Smooth muscle cell (in vitro differentiated cells): Measurements from ENCODE around the gene DNAJB2. TPM values are rescaled to one million over a fixed set of nuclear protein-coding genes. Genes with fewer than 3 reads are reported as not detected.
A peak's percentile ranks its signal among the peaks of the same experiment; 100 is the strongest.
"Not testable (repeated sequence)": the region's sequence is repeated elsewhere in the genome, so short reads cannot be mapped to it uniquely, and the experiment has no call there.

Source experiments
- DNase-seq: peaks from one replicate; lab custom pipeline; 2025; ENCODE audit not compliant: unreplicated experiment; lab: John Stamatoyannopoulos, UW
- H2AFZ ChIP-seq: fragments of 200-600 bp; sonication (generic); 2 replicates; pipeline ENCODE4 v1.6.0; 2016; ENCODE audit warnings: antibody characterized with exemption, low read depth, mild to moderate bottlenecking
- H3F3A ChIP-seq: fragments of 200-600 bp; sonication (generic); 2 replicates; pipeline ENCODE4 v1.6.0; 2017; ENCODE audit warnings: antibody characterized with exemption, low read depth
- H3K27ac ChIP-seq: fragments of 200-600 bp; sonication (generic); 2 replicates; pipeline ENCODE4 v1.5.1; 2016; ENCODE audit warnings: low read depth, mild to moderate bottlenecking
- H3K27me3 ChIP-seq: fragments of 200-600 bp; sonication (generic); 2 replicates; pipeline ENCODE4 v1.6.1; 2016; ENCODE audit warnings: low read depth, mild to moderate bottlenecking
- H3K36me3 ChIP-seq: fragments of 200-600 bp; sonication (generic); 2 replicates; pipeline ENCODE4 v1.5.1; 2016; ENCODE audit warnings: low read depth
- H3K4me1 ChIP-seq: fragments of 200-600 bp; sonication (generic); 2 replicates; pipeline ENCODE4 v1.5.1; 2016; ENCODE audit warnings: low read depth
- H3K4me2 ChIP-seq: fragments of 200-600 bp; sonication (generic); 2 replicates; pipeline ENCODE4 v1.6.0; 2016; ENCODE audit warnings: mild to moderate bottlenecking
- H3K4me3 ChIP-seq: fragments of 200-600 bp; sonication (generic); 2 replicates; pipeline ENCODE4 v1.5.1; 2016; ENCODE audit warnings: mild to moderate bottlenecking
- H3K79me2 ChIP-seq: fragments of 200-600 bp; sonication (generic); 2 replicates; pipeline ENCODE4 v1.6.0; 2016; ENCODE audit warnings: low read depth, mild to moderate bottlenecking
- H3K9ac ChIP-seq: fragments of 200-600 bp; sonication (generic); 2 replicates; pipeline ENCODE4 v1.6.0; 2016; ENCODE audit warnings: low read depth
- H3K9me3 ChIP-seq: fragments of 200-600 bp; sonication (generic); replicated peaks from 2 replicates; pipeline ENCODE4 v1.5.1; 2016; ENCODE audit warnings: low read depth
- H4K20me1 ChIP-seq: fragments of 200-600 bp; sonication (generic); 2 replicates; pipeline ENCODE4 v1.6.0; 2016; ENCODE audit warnings: low read depth
- WGBS: methylation state at CpG from one replicate; pipeline ENCODE4 v1.1.7; 2016; ENCODE audit warnings: low lambda C conversion rate; 5-methylcytosine and 5-hydroxymethylcytosine counted together
- polyA plus RNA-seq: library from polyadenylated mRNA; unstranded; fragments of >200 nt; fragmentation: Nextera tagmentation; extraction: Ambion mirVana; gene quantifications from 2 replicates; pipeline ENCODE4 v1.2.1, GENCODE V29; 2016
- total RNA-seq: library from RNA; depleted of rRNA; stranded (reverse); fragments of >200 nt; gene quantifications from 2 replicates; pipeline ENCODE4 v1.2.3, GENCODE V29; 2014
- TF ChIP-seq, protein P1 (sequence below): fragments of 200-600 bp; sonication (generic); IDR thresholded peaks from 2 replicates; pipeline ENCODE4 v1.5.1; 2017; ENCODE audit warnings: borderline replicate concordance, mild to moderate bottlenecking, antibody characterized with exemption; ENCODE audit not compliant: insufficient read depth, poor library complexity, severe bottlenecking

DNAJB2 gene
- total and polyA plus RNA-seq, 2 experiments from 2014 or later, result 14.3 to 52.4 TPM

DNA sequence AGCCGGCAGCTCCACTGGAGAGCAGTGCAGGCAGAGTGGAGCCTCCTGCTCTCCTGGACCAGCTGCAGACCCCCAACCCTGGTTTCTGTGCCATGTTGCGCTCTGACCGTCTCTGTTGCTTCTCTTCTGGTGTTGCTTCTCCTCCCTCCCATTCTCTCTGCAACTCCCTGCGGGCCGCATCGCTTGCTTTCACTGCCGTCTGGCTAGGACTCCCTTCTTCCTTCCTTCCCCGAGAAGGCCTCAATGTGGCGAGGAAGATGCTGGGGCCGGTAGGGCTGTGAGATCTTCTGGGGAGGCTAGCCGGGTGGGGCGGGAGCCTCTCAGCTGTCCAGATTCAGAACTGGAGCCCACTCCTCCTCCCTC lies 6.2 kb downstream of the DNAJB2 start:
- no peaks in the 10 kb centered on the region for H3K36me3 ChIP-seq
- WGBS, result 96% methylated on average over 11 of the region's 12 CpGs
- H3K27ac ChIP-seq, result no peak overlapping the region
- no peak overlapping the region for H3K4me2 ChIP-seq
- peaks cover 4% of the 10 kb centered on the region for H3F3A ChIP-seq
- no peaks in the 10 kb centered on the region for H4K20me1 ChIP-seq
- DNase-seq, result no peak
- H3K4me3 ChIP-seq, result no peak overlapping the region
- H3K9ac ChIP-seq, result no peak overlapping the region
- TF ChIP-seq, protein P1, sequence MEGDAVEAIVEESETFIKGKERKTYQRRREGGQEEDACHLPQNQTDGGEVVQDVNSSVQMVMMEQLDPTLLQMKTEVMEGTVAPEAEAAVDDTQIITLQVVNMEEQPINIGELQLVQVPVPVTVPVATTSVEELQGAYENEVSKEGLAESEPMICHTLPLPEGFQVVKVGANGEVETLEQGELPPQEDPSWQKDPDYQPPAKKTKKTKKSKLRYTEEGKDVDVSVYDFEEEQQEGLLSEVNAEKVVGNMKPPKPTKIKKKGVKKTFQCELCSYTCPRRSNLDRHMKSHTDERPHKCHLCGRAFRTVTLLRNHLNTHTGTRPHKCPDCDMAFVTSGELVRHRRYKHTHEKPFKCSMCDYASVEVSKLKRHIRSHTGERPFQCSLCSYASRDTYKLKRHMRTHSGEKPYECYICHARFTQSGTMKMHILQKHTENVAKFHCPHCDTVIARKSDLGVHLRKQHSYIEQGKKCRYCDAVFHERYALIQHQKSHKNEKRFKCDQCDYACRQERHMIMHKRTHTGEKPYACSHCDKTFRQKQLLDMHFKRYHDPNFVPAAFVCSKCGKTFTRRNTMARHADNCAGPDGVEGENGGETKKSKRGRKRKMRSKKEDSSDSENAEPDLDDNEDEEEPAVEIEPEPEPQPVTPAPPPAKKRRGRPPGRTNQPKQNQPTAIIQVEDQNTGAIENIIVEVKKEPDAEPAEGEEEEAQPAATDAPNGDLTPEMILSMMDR, result no peak
- H3K4me1 ChIP-seq, result no peaks in the 10 kb centered on the region
- no peak overlapping the region for H2AFZ ChIP-seq
- no peaks in the 10 kb centered on the region for H3K79me2 ChIP-seq
- no peaks in the 10 kb centered on the region for H3K9me3 ChIP-seq
- H3K27me3 ChIP-seq, result no peaks in the 10 kb centered on the region

DNA sequence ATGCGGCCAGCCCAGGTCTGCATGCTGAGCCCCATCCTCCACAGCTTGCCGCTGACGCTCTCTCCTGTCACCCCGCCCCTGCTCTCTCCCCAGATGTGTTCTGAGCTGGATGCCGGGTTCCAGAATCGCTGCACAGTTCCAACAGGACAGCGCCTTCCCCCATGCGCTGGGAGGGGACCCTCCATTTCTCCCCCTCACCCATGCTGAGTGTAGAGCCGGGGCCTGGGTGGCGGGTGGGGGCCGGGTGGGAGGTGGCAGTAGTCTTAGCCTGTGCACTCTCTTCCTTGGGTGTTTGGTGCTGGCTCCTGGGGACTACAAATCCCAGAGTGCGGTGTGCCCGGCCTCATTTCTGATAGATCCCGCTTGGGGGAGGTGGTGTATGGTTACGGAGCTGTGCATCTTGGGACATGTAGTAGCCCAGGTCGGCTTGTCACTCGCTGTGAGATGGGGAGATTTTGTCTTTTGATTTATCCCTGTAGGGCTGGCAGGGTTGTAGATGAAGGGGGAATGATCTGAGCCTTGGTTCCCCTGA lies 6.8 kb downstream of the DNAJB2 start:
- WGBS, result 79% methylated on average over 14 of the region's 17 CpGs
- no peaks in the 10 kb centered on the region for H3K4me1 ChIP-seq
- no peaks in the 10 kb centered on the region for H3K79me2 ChIP-seq
- H3K27me3 ChIP-seq, result no peaks in the 10 kb centered on the region
- no peak overlapping the region for H3K4me3 ChIP-seq
- TF ChIP-seq, protein P1, result no peak
- peaks cover 4% of the 10 kb centered on the region for H3F3A ChIP-seq
- H3K36me3 ChIP-seq, result no peaks in the 10 kb centered on the region
- DNase-seq, result no peak
- H3K4me2 ChIP-seq, result no peak overlapping the region
- H3K9me3 ChIP-seq, result no peaks in the 10 kb centered on the region
- H3K27ac ChIP-seq, result peak overlapping the region; percentile 19
- no peak overlapping the region for H3K9ac ChIP-seq
- no peak overlapping the region for H2AFZ ChIP-seq
- no peaks in the 10 kb centered on the region for H4K20me1 ChIP-seq

DNA sequence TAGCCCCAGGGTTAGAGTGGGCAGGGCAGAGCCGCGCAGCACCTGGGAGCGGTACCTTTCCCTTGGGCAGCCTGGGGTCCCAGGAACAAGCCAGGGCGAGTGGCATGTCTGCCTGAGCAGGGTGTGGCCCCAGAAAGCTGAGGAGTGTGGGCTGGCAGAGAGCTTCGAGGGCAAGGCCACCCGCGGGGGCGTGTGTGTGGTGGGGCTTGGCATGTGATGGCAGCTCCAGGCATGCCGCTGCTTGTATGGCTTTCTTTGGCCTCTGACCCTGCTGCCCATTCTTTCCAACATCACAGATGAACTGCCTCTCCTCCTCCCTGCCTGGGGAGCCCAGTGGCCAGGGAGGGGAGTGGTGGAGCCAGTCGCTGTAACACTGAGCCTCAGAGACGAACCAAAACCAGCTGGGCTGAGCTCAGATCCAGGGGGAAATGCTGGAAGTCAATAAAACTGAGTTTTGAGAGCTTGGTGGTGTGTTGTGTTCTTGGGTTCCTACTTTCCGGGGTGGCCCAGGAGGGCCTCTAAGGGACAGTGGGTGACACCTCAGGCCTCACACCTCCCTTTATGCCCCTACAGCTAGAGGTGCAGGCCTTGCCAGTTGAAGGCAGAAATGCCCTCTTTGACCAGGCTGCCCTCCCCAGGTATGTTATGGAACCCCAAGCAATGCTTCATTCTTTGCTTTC lies 7.4 kb downstream of the DNAJB2 start:
- H2AFZ ChIP-seq, result no peak overlapping the region

DNA sequence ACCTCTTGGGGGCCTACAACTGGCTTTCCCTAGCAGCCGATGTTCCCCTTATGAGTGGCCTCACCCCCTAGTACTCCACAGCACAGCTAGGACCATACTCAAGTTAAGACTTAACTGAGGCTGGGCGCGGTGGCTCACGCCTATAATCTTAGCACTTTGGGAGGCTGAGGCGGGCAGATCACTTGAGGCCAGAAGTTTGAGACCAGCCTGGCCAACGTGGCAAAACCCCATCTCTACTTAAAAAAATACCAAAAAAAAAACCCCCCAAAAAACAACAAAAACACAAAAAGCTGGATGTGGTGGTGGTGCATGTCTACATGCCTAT lies 7.9 kb downstream of the DNAJB2 start:
- not testable (repeated sequence) for H4K20me1 ChIP-seq, H2AFZ ChIP-seq, H3K4me3 ChIP-seq, H3F3A ChIP-seq, H3K9ac ChIP-seq, H3K9me3 ChIP-seq, H3K4me2 ChIP-seq, H3K4me1 ChIP-seq, H3K36me3 ChIP-seq, DNase-seq, H3K79me2 ChIP-seq, H3K27me3 ChIP-seq
- WGBS, result 92% methylated on average over 6 of the region's 6 CpGs
- peak overlapping the region; percentile 19 for H3K27ac ChIP-seq

More for the DNA sequence above, 7.4 kb downstream of the DNAJB2 start:
- Histone ChIP-seq H3K9ac (no peak overlapping the region), H3K36me3 (no peaks in the 10 kb centered on the region), H3F3A (peaks cover 4% of the 10 kb centered on the region), H4K20me1 (no peaks in the 10 kb centered on the region), H3K4me1 (no peaks in the 10 kb centered on the region), H3K4me2 (no peak overlapping the region), H3K27ac (peak overlapping the region; percentile 19), H3K9me3 (no peaks in the 10 kb centered on the region), H3K27me3 (no peaks in the 10 kb centered on the region), H3K4me3 (no peak overlapping the region), H3K79me2 (no peaks in the 10 kb centered on the region)
- 82% methylated on average over 12 of the region's 12 CpGs for WGBS
- TF ChIP-seq, protein P1, result no peak
- DNase-seq, result no peak
